Lung (tissue), 12 donors: ENCODE results near the gene AKAP6. TPM values are rescaled to one million over a fixed set of nuclear protein-coding genes. Genes with fewer than 3 reads are reported as not detected.

Experiments used
- ATAC-seq: fragments of 200-7000 bp; cut with Tn5 transposase; one replicate; pipeline ENCODE4 v1.9.1; 2020; ENCODE audit warnings: moderate number of reproducible peaks; ENCODE audit not compliant: insufficient read depth, low FRiP score
- DNase-seq, 3 donors: peaks; one replicate each; pipeline ENCODE4 v3.0.0-alpha.2; 2013 to 2017
- H3K27ac ChIP-seq, 2 donors: one replicate each; pipeline ENCODE4 v1.5.1; 2013; ENCODE audit warnings: mild to moderate bottlenecking in 2 of 2, moderate library complexity in 2 of 2, control low read depth in 1 of 2, inconsistent platforms in 1 of 2, low read depth in 1 of 2, low read length in 1 of 2
- H3K27me3 ChIP-seq, 3 donors: one replicate each; pipeline ENCODE4 v1.5.1; 2013; ENCODE audit warnings: low read length in 2 of 3; ENCODE audit not compliant: control insufficient read depth in 3 of 3, insufficient read depth in 3 of 3
- H3K36me3 ChIP-seq, 4 donors: one replicate each; pipeline ENCODE4 v1.5.1; 2013; ENCODE audit warnings: low read length in 4 of 4, mild to moderate bottlenecking in 1 of 4, moderate library complexity in 1 of 4; ENCODE audit not compliant: control insufficient read depth in 4 of 4, insufficient read depth in 4 of 4
- H3K4me1 ChIP-seq, 5 donors: one replicate each; pipeline ENCODE4 v1.5.1; 2013; ENCODE audit warnings: low read length in 5 of 5, mild to moderate bottlenecking in 2 of 5, moderate library complexity in 1 of 5; ENCODE audit not compliant: control insufficient read depth in 5 of 5, insufficient read depth in 5 of 5
- H3K4me3 ChIP-seq: one replicate; pipeline ENCODE4 v1.5.1; 2013; ENCODE audit warnings: mild to moderate bottlenecking, control low read depth, moderate library complexity
- H3K9ac ChIP-seq, 2 donors: one replicate each; pipeline ENCODE4 v1.5.1; 2013; ENCODE audit warnings: low read length in 2 of 2, control low read depth in 1 of 2; ENCODE audit not compliant: insufficient read depth in 1 of 2
- H3K9me3 ChIP-seq, 4 donors: one replicate each; pipeline ENCODE4 v1.5.1; 2013; ENCODE audit warnings: low read length in 3 of 4, mild to moderate bottlenecking in 1 of 4, moderate library complexity in 1 of 4; ENCODE audit not compliant: control insufficient read depth in 4 of 4, insufficient read depth in 3 of 4
- WGBS, 2 donors: extraction: QIAGEN DNeasy Blood & Tissue Kit; methylation state at CpG; one replicate each; pipeline ENCODE4 v1.1.7; 2013; 5-methylcytosine and 5-hydroxymethylcytosine counted together
- polyA plus RNA-seq, 2 donors: library from polyadenylated mRNA; stranded (reverse); fragments of 200-250 nt; gene quantifications; one replicate each; pipeline ENCODE4 v1.2.1, GENCODE V29; 2013
- total RNA-seq, 2 donors: library from RNA; depleted of rRNA in 1 of 2; stranded (reverse); fragments of >200 nt in 1 of 2; gene quantifications; one replicate each; pipeline ENCODE4 v1.2.1, GENCODE V29; 2014 to 2021
- TF ChIP-seq, protein P1 (sequence below): IDR thresholded peaks from 2 replicates; pipeline ENCODE4 v1.5.1; 2012; ENCODE audit warnings: mild to moderate bottlenecking; ENCODE audit errors: control extremely low read depth, extremely low read depth
- donor health status: control.
- donor health status: control.
- donor health status: Bipolar disorder and iron deficiency.
- donor health status: healthy.
- donor health status: DM: yes; HTN: yes; CAD: no.

The AKAP6 gene
- total and polyA plus RNA-seq, 4 donors = 1.5 to 27.1 (median 7.7) TPM

GRCh38 chr14:32809255-32809654, 480.2 kb downstream of the AKAP6 start:
- WGBS, 2 donors = 34 to 39% methylated on average over 2 of the region's 2 CpGs
- Histone ChIP-seq H3K27me3 (peaks cover 0 to 41% (median 27%) of the 10 kb centered on the region in 3 donors), H3K4me1 (peaks cover 0 to 46% (median 9%) of the 10 kb centered on the region in 5 donors), H3K27ac (peak overlapping the region in 1 of 2 donors; percentile 0), H3K9ac (no peak overlapping the region), H3K36me3 (peaks cover 0 to 3% (median 0%) of the 10 kb centered on the region in 4 donors), H3K9me3 (peaks cover 0 to under 1% (median 0%) of the 10 kb centered on the region in 4 donors), H3K4me3 (no peak overlapping the region)
- DNase-seq (no peak), ATAC-seq (no peak)
- TF ChIP-seq, protein P1, sequence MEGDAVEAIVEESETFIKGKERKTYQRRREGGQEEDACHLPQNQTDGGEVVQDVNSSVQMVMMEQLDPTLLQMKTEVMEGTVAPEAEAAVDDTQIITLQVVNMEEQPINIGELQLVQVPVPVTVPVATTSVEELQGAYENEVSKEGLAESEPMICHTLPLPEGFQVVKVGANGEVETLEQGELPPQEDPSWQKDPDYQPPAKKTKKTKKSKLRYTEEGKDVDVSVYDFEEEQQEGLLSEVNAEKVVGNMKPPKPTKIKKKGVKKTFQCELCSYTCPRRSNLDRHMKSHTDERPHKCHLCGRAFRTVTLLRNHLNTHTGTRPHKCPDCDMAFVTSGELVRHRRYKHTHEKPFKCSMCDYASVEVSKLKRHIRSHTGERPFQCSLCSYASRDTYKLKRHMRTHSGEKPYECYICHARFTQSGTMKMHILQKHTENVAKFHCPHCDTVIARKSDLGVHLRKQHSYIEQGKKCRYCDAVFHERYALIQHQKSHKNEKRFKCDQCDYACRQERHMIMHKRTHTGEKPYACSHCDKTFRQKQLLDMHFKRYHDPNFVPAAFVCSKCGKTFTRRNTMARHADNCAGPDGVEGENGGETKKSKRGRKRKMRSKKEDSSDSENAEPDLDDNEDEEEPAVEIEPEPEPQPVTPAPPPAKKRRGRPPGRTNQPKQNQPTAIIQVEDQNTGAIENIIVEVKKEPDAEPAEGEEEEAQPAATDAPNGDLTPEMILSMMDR = no peak

- H3K9ac ChIP-seq = no peak overlapping the region
- no peak for ATAC-seq
- 43 to 58% methylated on average over 4 of the region's 4 CpGs for WGBS, 2 donors
- H3K27me3 ChIP-seq = peaks cover 0 to 56% (median 50%) of the 10 kb centered on the region in 3 donors
- H3K9me3 ChIP-seq = no peaks in the 10 kb centered on the region
- H3K4me1 ChIP-seq = peaks cover 0 to 36% (median 9%) of the 10 kb centered on the region in 5 donors
- TF ChIP-seq, protein P1 = no peak
- H3K36me3 ChIP-seq = no peaks in the 10 kb centered on the region
- DNase-seq = peak in 2 of 3 donors; percentile 34 to 37
- H3K4me3 ChIP-seq = no peak overlapping the region
- peak overlapping the region in 1 of 2 donors; percentile 0 for H3K27ac ChIP-seq
Observed at GRCh38 chr14:32813401-32813800, 484.3 kb downstream of the AKAP6 start.

GRCh38 chr14:32814721-32815120, 485.6 kb downstream of the AKAP6 start:
- TF ChIP-seq, protein P1 = no peak
- 69 to 80% methylated on average over 1 of the region's 1 CpG for WGBS, 2 donors
- Histone ChIP-seq H3K27me3 (peaks cover 0 to 62% (median 60%) of the 10 kb centered on the region in 3 donors), H3K27ac (peak overlapping the region in 1 of 2 donors; percentile 33), H3K9ac (no peak overlapping the region), H3K4me1 (peaks cover 0 to 30% (median 2%) of the 10 kb centered on the region in 5 donors), H3K9me3 (no peaks in the 10 kb centered on the region), H3K36me3 (no peaks in the 10 kb centered on the region), H3K4me3 (no peak overlapping the region)
- DNase-seq = no peak
- no peak for ATAC-seq

- ATAC-seq (no peak), DNase-seq (no peak)
- TF ChIP-seq, protein P1 = no peak
- peaks cover 0 to 37% (median 2%) of the 10 kb centered on the region in 5 donors for H3K4me1 ChIP-seq
- H3K9me3 ChIP-seq = no peaks in the 10 kb centered on the region
- peaks cover 0 to 60% (median 58%) of the 10 kb centered on the region in 3 donors for H3K27me3 ChIP-seq
- H3K27ac ChIP-seq = no peak overlapping the region
- H3K9ac ChIP-seq = no peak overlapping the region
- no peak overlapping the region for H3K4me3 ChIP-seq
- peaks cover 0 to 4% (median 0%) of the 10 kb centered on the region in 4 donors for H3K36me3 ChIP-seq
Observed at GRCh38 chr14:32816588-32816987, 487.5 kb downstream of the AKAP6 start.
